ENCODE measurements around the gene BTN2A1.

BTN2A1 gene

GRCh38 chr6:26457806-26458688 lies at the start of gene BTN2A1:
TSS of gene BTN2A1 (plus strand) at chr6:26457955. CDS start at chr6:26458637, 682 bp downstream.
- TF ChIP-seq EZH2phosphoT487 (IDR thresholded peaks at IDR 0.05; ENCODE audit: low read depth) = no peak
- TF ChIP-seq CTCF (IDR thresholded peaks at IDR 0.05; ENCODE audit: low read depth, low read length) = no peak
- Histone ChIP-seq H3K4me2 (ENCODE audit: low read length) (peak within 1 kb of the TSS; percentile 80), H3K36me3 (replicated peaks; ENCODE audit: low read depth, low read length) (peaks cover 7% of the 10 kb centered on the region), H3K9me3 (ENCODE audit: insufficient read depth, low read length) (no peaks in the 10 kb centered on the region), H3K4me3 (ENCODE audit: low read length) (peak within 1 kb of the TSS; percentile 97), H2AFZ (ENCODE audit: low read depth, low read length) (peak within 1 kb of the TSS; percentile 88), H3K4me1 (ENCODE audit: low read length) (peaks cover 7% of the 10 kb centered on the region), H3K79me2 (ENCODE audit: low read length) (peaks cover 12% of the 10 kb centered on the region), H3K9ac (ENCODE audit: low read length) (peak within 1 kb of the TSS; percentile 98), H4K20me1 (ENCODE audit: insufficient read depth, low read length) (no peaks in the 10 kb centered on the region), H3K27me3 (ENCODE audit: low read depth, low read length) (no peaks in the 10 kb centered on the region), H3K27ac (ENCODE audit: low read length) (peak within 1 kb of the TSS; percentile 69)

GRCh38 chr6:26408828-26409730 lies 48.7 kb upstream of the BTN2A1 start:
- no peaks in the 10 kb centered on the region for H3K9me3 ChIP-seq (ENCODE audit: insufficient read depth, low read length)
- H3K27ac ChIP-seq (ENCODE audit: low read length) = no peak overlapping the region
- H2AFZ ChIP-seq (ENCODE audit: low read depth, low read length) = no peak overlapping the region
- H3K4me3 ChIP-seq (ENCODE audit: low read length) = no peak overlapping the region
- H3K4me2 ChIP-seq (ENCODE audit: low read length) = no peak overlapping the region
- peaks cover 3% of the 10 kb centered on the region for H3K36me3 ChIP-seq (replicated peaks; ENCODE audit: low read depth, low read length)
- H3K9ac ChIP-seq (ENCODE audit: low read length) = no peak overlapping the region
- H4K20me1 ChIP-seq (ENCODE audit: insufficient read depth, low read length) = no peaks in the 10 kb centered on the region
- TF ChIP-seq CTCF (IDR thresholded peaks at IDR 0.05; ENCODE audit: low read depth, low read length) (no peak), EZH2phosphoT487 (IDR thresholded peaks at IDR 0.05; ENCODE audit: low read depth) (no peak)
- no peaks in the 10 kb centered on the region for H3K4me1 ChIP-seq (ENCODE audit: low read length)
- no peaks in the 10 kb centered on the region for H3K27me3 ChIP-seq (ENCODE audit: low read depth, low read length)
- no peaks in the 10 kb centered on the region for H3K79me2 ChIP-seq (ENCODE audit: low read length)

- H4K20me1 ChIP-seq (ENCODE audit: insufficient read depth, low read length) = no peaks in the 10 kb centered on the region
- no peak for TF ChIP-seq EZH2phosphoT487 (IDR thresholded peaks at IDR 0.05; ENCODE audit: low read depth)
- no peak for TF ChIP-seq CTCF (IDR thresholded peaks at IDR 0.05; ENCODE audit: low read depth, low read length)
- no peaks in the 10 kb centered on the region for H3K27me3 ChIP-seq (ENCODE audit: low read depth, low read length)
- H3K9ac ChIP-seq (ENCODE audit: low read length) = no peak overlapping the region
- no peak overlapping the region for H3K4me2 ChIP-seq (ENCODE audit: low read length)
- H3K79me2 ChIP-seq (ENCODE audit: low read length) = no peaks in the 10 kb centered on the region
- H3K27ac ChIP-seq (ENCODE audit: low read length) = no peak overlapping the region
- H2AFZ ChIP-seq (ENCODE audit: low read depth, low read length) = no peak overlapping the region
- no peak overlapping the region for H3K4me3 ChIP-seq (ENCODE audit: low read length)
- no peaks in the 10 kb centered on the region for H3K9me3 ChIP-seq (ENCODE audit: insufficient read depth, low read length)
- H3K4me1 ChIP-seq (ENCODE audit: low read length) = no peaks in the 10 kb centered on the region
- peaks cover 3% of the 10 kb centered on the region for H3K36me3 ChIP-seq (replicated peaks; ENCODE audit: low read depth, low read length)
Measured at GRCh38 chr6:26411751-26412150, 46.0 kb upstream of the BTN2A1 start.

GRCh38 chr6:26412228-26412627 lies 45.5 kb upstream of the BTN2A1 start:
- Histone ChIP-seq H3K79me2 (ENCODE audit: low read length) (no peaks in the 10 kb centered on the region), H3K9me3 (ENCODE audit: insufficient read depth, low read length) (peaks cover 4% of the 10 kb centered on the region; the same call in 1 of the 2 replicates), H3K36me3 (replicated peaks; ENCODE audit: low read depth, low read length) (peaks cover 3% of the 10 kb centered on the region), H3K9ac (ENCODE audit: low read length) (no peak overlapping the region), H3K4me2 (ENCODE audit: low read length) (no peak overlapping the region), H4K20me1 (ENCODE audit: insufficient read depth, low read length) (no peaks in the 10 kb centered on the region), H2AFZ (ENCODE audit: low read depth, low read length) (no peak overlapping the region), H3K27ac (ENCODE audit: low read length) (no peak overlapping the region), H3K4me3 (ENCODE audit: low read length) (no peak overlapping the region), H3K27me3 (ENCODE audit: low read depth, low read length) (no peaks in the 10 kb centered on the region), H3K4me1 (ENCODE audit: low read length) (no peaks in the 10 kb centered on the region)
- TF ChIP-seq EZH2phosphoT487 (IDR thresholded peaks at IDR 0.05; ENCODE audit: low read depth) = no peak
- TF ChIP-seq CTCF (IDR thresholded peaks at IDR 0.05; ENCODE audit: low read depth, low read length) = no peak
